H1 (cell line): ENCODE data around the gene PARP4. TPM values are rescaled to one million over a fixed set of nuclear protein-coding genes. Genes with fewer than 3 reads are reported as not detected.
"Not testable (repeated sequence)": the region's sequence is repeated elsewhere in the genome, so short reads cannot be mapped to it uniquely, and the experiment has no call there.

Source experiments
- CTCF ChIA-PET: fragments of 300-600 bp; sonication (Branson Sonifier 250); formaldehyde crosslinking; loops from one replicate; lab custom pipeline; 2021; ENCODE audit not compliant: partially characterized antibody; lab: Charles Lee
- POLR2A ChIA-PET: fragments of 300-600 bp; sonication (Branson Sonifier 250); formaldehyde crosslinking; loops from one replicate; lab custom pipeline; 2021; ENCODE audit warnings: inconsistent platforms; ENCODE audit not compliant: partially characterized antibody; lab: Charles Lee
- DNase-seq, 2 experiments: peaks; one replicate each; pipeline versions ENCODE4 v3.0.0 to v3.0.0-alpha.2; 2010 to 2022; ENCODE audit warnings: low spot score in 2 of 2, low read depth in 1 of 2, mixed read lengths in 1 of 2
- FAIRE-seq: peaks from 2 replicates; lab custom pipeline; 2011; peaks lifted over from hg19 to GRCh38; lab: Jason Lieb, UNC
- H2AFZ ChIP-seq: 2 replicates; pipeline ENCODE4 v1.8.1; 2012; ENCODE audit warnings: low read length, inconsistent platforms
- H2AK5ac ChIP-seq: 2 replicates; pipeline ENCODE4 v1.6.1; 2013; ENCODE audit warnings: low read depth, low read length
- H2BK120ac ChIP-seq: replicated peaks from 2 replicates; pipeline ENCODE3; 2013; ENCODE audit warnings: low read depth, low read length, inconsistent platforms
- H2BK12ac ChIP-seq: 2 replicates; pipeline ENCODE4 v1.6.1; 2013; ENCODE audit warnings: low read depth, low read length
- H2BK15ac ChIP-seq: 2 replicates; pipeline ENCODE4 v1.6.1; 2013; ENCODE audit warnings: low read length
- H2BK20ac ChIP-seq: 2 replicates; pipeline ENCODE4 v1.6.1; 2013; ENCODE audit warnings: low read length
- H2BK5ac ChIP-seq: 2 replicates; pipeline ENCODE4 v1.6.1; 2013; ENCODE audit warnings: low read depth, low read length
- H3K14ac ChIP-seq: 2 replicates; pipeline ENCODE4 v1.6.1; 2013; ENCODE audit warnings: inconsistent platforms; ENCODE audit not compliant: insufficient read length
- H3K18ac ChIP-seq: 2 replicates; pipeline ENCODE4 v1.6.1; 2013; ENCODE audit warnings: low read length; ENCODE audit errors: extremely low read depth
- H3K23ac ChIP-seq: 2 replicates; pipeline ENCODE4 v1.6.1; 2013; ENCODE audit warnings: inconsistent platforms; ENCODE audit not compliant: insufficient read length
- H3K23me2 ChIP-seq: 2 replicates; pipeline ENCODE4 v1.6.1; 2013; ENCODE audit warnings: low read depth, low read length
- H3K27ac ChIP-seq: 2 replicates; pipeline ENCODE4 v1.6.1; 2011; ENCODE audit warnings: low read depth, low read length, inconsistent platforms
- H3K27me3 ChIP-seq, 4 experiments: replicated peaks in 1 of 4; 1 replicate in 1 of 4; 2 replicates in 3 of 4; pipeline versions ENCODE4 v1.6.1 to v1.8.1; 2011 to 2013; ENCODE audit warnings: low read length in 3 of 4, mild to moderate bottlenecking in 3 of 4, inconsistent platforms in 2 of 4, mixed read lengths in 2 of 4, moderate library complexity in 1 of 4; ENCODE audit not compliant: control insufficient read depth in 3 of 4, insufficient read depth in 3 of 4; ENCODE audit errors: extremely low read depth in 1 of 4
- H3K36me3 ChIP-seq, 4 experiments: 2 replicates each; pipeline versions ENCODE4 v1.6.1 to v1.8.1; 2011 to 2013; ENCODE audit warnings: mild to moderate bottlenecking in 4 of 4, low read length in 3 of 4, moderate library complexity in 2 of 4, control low read depth in 1 of 4, inconsistent platforms in 1 of 4; ENCODE audit not compliant: insufficient read depth in 4 of 4, control insufficient read depth in 2 of 4
- H3K4ac ChIP-seq: replicated peaks from 2 replicates; pipeline ENCODE3; 2013; ENCODE audit warnings: low read length, low read depth, mixed read lengths, inconsistent platforms; ENCODE audit not compliant: insufficient read length
- H3K4me1 ChIP-seq, 4 experiments: replicated peaks in 1 of 4; 1 replicate in 1 of 4; 2 replicates in 3 of 4; pipeline versions ENCODE4 v1.6.1 to v1.8.1; 2011 to 2013; ENCODE audit warnings: low read length in 3 of 4, inconsistent platforms in 2 of 4, mixed read lengths in 1 of 4; ENCODE audit not compliant: insufficient read depth in 4 of 4, control insufficient read depth in 3 of 4
- H3K4me2 ChIP-seq, 2 experiments: 2 replicates each; pipeline versions ENCODE4 v1.6.1 to v1.8.1; 2011 to 2013; ENCODE audit warnings: low read depth in 2 of 2, low read length in 2 of 2, control low read depth in 1 of 2, inconsistent platforms in 1 of 2, mild to moderate bottlenecking in 1 of 2; ENCODE audit not compliant: insufficient read depth in 1 of 2
- H3K4me3 ChIP-seq, 4 experiments: fragments of 200-600, 300-600 bp in 1 of 4; sonication (generic), shearing (Covaris generic), sonication (Bioruptor Twin) in 1 of 4; 2 replicates each; pipeline versions ENCODE4 v1.5.1 to v1.8.1; 2011 to 2016; ENCODE audit warnings: low read length in 4 of 4, low read depth in 3 of 4, control low read depth in 2 of 4, inconsistent platforms in 2 of 4, mild to moderate bottlenecking in 2 of 4, mixed read lengths in 1 of 4, moderate library complexity in 1 of 4; ENCODE audit not compliant: insufficient read depth in 2 of 4; ENCODE audit errors: extremely low read depth in 1 of 4
- H3K56ac ChIP-seq: replicated peaks from 2 replicates; pipeline ENCODE3; 2013; ENCODE audit warnings: low read depth, mild to moderate bottlenecking, mixed read lengths, low read length, inconsistent platforms; ENCODE audit not compliant: insufficient read length
- H3K79me1 ChIP-seq: 2 replicates; pipeline ENCODE4 v1.6.1; 2013; ENCODE audit warnings: low read depth, low read length, control low read depth
- H3K79me2 ChIP-seq, 2 experiments: 2 replicates each; pipeline versions ENCODE4 v1.6.1 to v1.8.1; 2012 to 2013; ENCODE audit warnings: low read length in 2 of 2, mild to moderate bottlenecking in 2 of 2, inconsistent platforms in 1 of 2; ENCODE audit not compliant: insufficient read depth in 2 of 2, control insufficient read depth in 1 of 2
- H3K9ac ChIP-seq, 4 experiments: replicated peaks in 1 of 4; 1 replicate in 1 of 4; 2 replicates in 3 of 4; pipeline versions ENCODE4 v1.6.1 to v1.8.1; 2011 to 2013; ENCODE audit warnings: low read depth in 3 of 4, low read length in 3 of 4, control low read depth in 2 of 4, mild to moderate bottlenecking in 2 of 4, moderate library complexity in 2 of 4, inconsistent platforms in 1 of 4; ENCODE audit errors: extremely low read depth in 1 of 4
- H3K9me3 ChIP-seq, 2 experiments: 2 replicates each; pipeline versions ENCODE4 v1.6.1 to v1.8.1; 2012 to 2013; ENCODE audit warnings: mild to moderate bottlenecking in 2 of 2, moderate library complexity in 2 of 2, control low read depth in 1 of 2, inconsistent platforms in 1 of 2, low read depth in 1 of 2, low read length in 1 of 2, mixed read lengths in 1 of 2; ENCODE audit not compliant: insufficient read depth in 2 of 2
- H4K20me1 ChIP-seq, 2 experiments: replicated peaks in 1 of 2; 2 replicates each; pipeline versions ENCODE3 to v1.8.1; 2011 to 2013; ENCODE audit warnings: inconsistent platforms in 2 of 2, low read length in 2 of 2, mild to moderate bottlenecking in 1 of 2; ENCODE audit not compliant: insufficient read depth in 2 of 2, control insufficient read depth in 1 of 2
- H4K5ac ChIP-seq: 2 replicates; pipeline ENCODE4 v1.6.1; 2013; ENCODE audit warnings: low read length, low read depth, mixed read lengths, inconsistent platforms; ENCODE audit not compliant: insufficient read length
- H4K8ac ChIP-seq: 2 replicates; pipeline ENCODE4 v1.8.0; 2013; ENCODE audit warnings: mild to moderate bottlenecking, moderate library complexity, low read length, inconsistent platforms; ENCODE audit not compliant: insufficient read depth; ENCODE audit errors: extremely low read depth
- H4K91ac ChIP-seq: replicated peaks from 2 replicates; pipeline ENCODE3; 2013; ENCODE audit warnings: low read length, mixed read lengths, inconsistent platforms; ENCODE audit not compliant: insufficient read length
- WGBS, 2 experiments: shearing (Covaris generic) in 1 of 2; methylation state at CpG; one replicate each; pipeline versions ENCODE4 v1.1.6 to v1.1.7; 2013 to 2015; ENCODE audit warnings: low lambda C conversion rate in 2 of 2, mixed read lengths in 2 of 2, inconsistent platforms in 1 of 2, low coverage in 1 of 2, missing lambda C conversion rate in 1 of 2; ENCODE audit not compliant: insufficient replicate concordance in 2 of 2, insufficient coverage in 1 of 2, insufficient read length in 1 of 2; ENCODE audit errors: extremely low coverage in 1 of 2, missing lambda C conversion rate in 1 of 2; 5-methylcytosine and 5-hydroxymethylcytosine counted together
- polyA plus RNA-seq, 7 experiments: library from polyadenylated mRNA; depleted of rRNA in 3 of 7; stranded (reverse) in 5 of 7; unstranded in 2 of 7; fragments of >200 nt in 5 of 7; fragments of 200-250 nt in 2 of 7; gene quantifications; 1 replicate in 5 of 7; 2 replicates in 1 of 7; 4 replicates in 1 of 7; pipeline versions ENCODE4 v1.2.1 to v1.2.3, GENCODE V29; 2011 to 2013; ENCODE audit warnings: missing spikeins in 2 of 7, mixed read lengths in 2 of 7
- total RNA-seq: library from RNA; stranded (reverse); fragmentation: NEBNext Ultra II Directional; extraction: Animal tissue kit (Norgen Biotek cat#: 25700); gene quantifications from 2 replicates; pipeline ENCODE4 v1.2.1, GENCODE V29; 2021

The PARP4 gene
- total and polyA plus RNA-seq, 2 of the 8 experiments (the other 6 are each of a cell fraction or from before 2014, with no cell fraction given): 22.2 to 40.3 TPM

DNA sequence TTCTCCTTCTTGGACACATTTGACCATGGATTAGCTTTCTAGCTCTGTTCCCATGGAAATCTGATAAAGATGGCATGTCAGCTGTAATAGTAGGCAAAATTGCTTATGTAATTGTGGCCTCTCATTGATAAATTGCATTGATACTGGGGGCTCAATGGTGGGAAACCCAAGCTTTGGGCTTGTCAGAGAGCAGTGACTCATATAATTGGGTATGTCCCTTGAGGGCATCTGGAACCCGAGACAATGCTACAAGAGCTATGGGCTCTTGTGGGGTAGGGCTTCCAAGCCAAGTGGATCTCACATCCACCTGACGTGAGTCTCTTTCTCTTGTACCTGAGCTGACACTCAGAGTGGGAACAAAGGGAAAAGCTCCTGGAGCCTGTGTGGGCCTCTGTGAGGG, 16.3 kb downstream of the PARP4 start:
- H3K18ac ChIP-seq, H3K4me1 ChIP-seq, H3K23me2 ChIP-seq, H3K9ac ChIP-seq, H4K20me1 ChIP-seq, H4K5ac ChIP-seq, H3K14ac ChIP-seq, H4K8ac ChIP-seq, H3K4me2 ChIP-seq, CTCF ChIA-PET, H3K79me2 ChIP-seq, H2BK5ac ChIP-seq, H3K27me3 ChIP-seq, H4K91ac ChIP-seq, H3K56ac ChIP-seq, H3K79me1 ChIP-seq, H2BK12ac ChIP-seq, FAIRE-seq, H2AK5ac ChIP-seq, H3K4ac ChIP-seq, H3K27ac ChIP-seq, POLR2A ChIA-PET, H3K23ac ChIP-seq, DNase-seq, H2BK120ac ChIP-seq, H3K4me3 ChIP-seq, H2BK15ac ChIP-seq, H2BK20ac ChIP-seq, H3K9me3 ChIP-seq, H2AFZ ChIP-seq: not testable (repeated sequence)
- H3K36me3 ChIP-seq: peaks cover 4 to 48% (median 20%) of the 10 kb centered on the region in 4 experiments
- WGBS, 2 experiments: 81% methylated on average over 2 of the region's 2 CpGs; no CpG with 5 or more reads in 1 of the 2 experiments
